HepG2 (cell line): ENCODE measurements around the gene NEK9. TPM values are rescaled to one million over a fixed set of nuclear protein-coding genes. Genes with fewer than 3 reads are reported as not detected.

Experiments used
- DBP ChIP-seq: sonication (generic); formaldehyde crosslinking; IDR thresholded peaks from 2 replicates; pipeline ENCODE4 v1.4.0; 2020; ENCODE audit warnings: missing genetic modification reagents; ENCODE audit errors: not compliant biosample characterization
- ETV5 ChIP-seq: IDR thresholded peaks from 2 replicates; pipeline ENCODE4 v1.6.1; 2018; ENCODE audit warnings: missing biosample characterization, missing genetic modification reagents, inconsistent platforms, borderline replicate concordance
- GABPB1 ChIP-seq: IDR thresholded peaks from 2 replicates; pipeline ENCODE4 v1.6.1; 2016; ENCODE audit warnings: mild to moderate bottlenecking, missing genetic modification reagents, moderate library complexity, missing compliant biosample characterization
- MXD4 ChIP-seq: IDR thresholded peaks from 2 replicates; pipeline ENCODE4 v1.6.1; 2016; ENCODE audit warnings: mild to moderate bottlenecking, missing biosample characterization, missing genetic modification reagents
- RBFOX2 ChIP-seq: fragments of 200-400 bp; formaldehyde crosslinking; IDR thresholded peaks from 2 replicates; pipeline ENCODE4 v1.6.1; 2017; ENCODE audit warnings: low read depth, mild to moderate bottlenecking, low read length
- SIN3A ChIP-seq: IDR thresholded peaks from 2 replicates; pipeline ENCODE4 v1.6.1; 2011; ENCODE audit warnings: low read depth, mild to moderate bottlenecking, control low read depth, low read length, borderline replicate concordance
- THAP11 ChIP-seq: IDR thresholded peaks from 2 replicates; pipeline ENCODE4 v1.6.1; 2016; ENCODE audit warnings: missing biosample characterization, missing genetic modification reagents
- ZNF547 ChIP-seq: sonication (generic); formaldehyde crosslinking; IDR thresholded peaks from 2 replicates; pipeline ENCODE4 v1.5.1; 2020; ENCODE audit warnings: mild to moderate bottlenecking, missing genetic modification reagents
- ZNF800 ChIP-seq: sonication (generic); formaldehyde crosslinking; IDR thresholded peaks from 2 replicates; pipeline ENCODE4 v1.4.0; 2020; ENCODE audit warnings: missing genetic modification reagents
- ZNF891 ChIP-seq: sonication (generic); formaldehyde crosslinking; IDR thresholded peaks from 2 replicates; pipeline ENCODE4 v1.5.0; 2020; ENCODE audit warnings: mild to moderate bottlenecking, missing genetic modification reagents
- polyA plus RNA-seq, 8 experiments: library from polyadenylated mRNA; depleted of rRNA in 3 of 8; stranded (reverse) in 7 of 8; unstranded in 1 of 8; fragments of >200 nt; fragmentation: Illumina TruSeq in 4 of 8; extraction: Trizol in 4 of 8; gene quantifications; 2 replicates each; pipeline versions ENCODE4 v1.2.1 to v1.2.3, GENCODE V29; 2011 to 2016; ENCODE audit warnings: low read depth in 4 of 8, missing spikeins in 1 of 8, mixed read lengths in 1 of 8; ENCODE audit not compliant: insufficient read depth in 1 of 8
- total RNA-seq, 5 experiments: library from RNA; depleted of rRNA; stranded (reverse); fragments of >200 nt; fragmentation: Illumina TruSeq; extraction: Trizol; gene quantifications; 2 replicates each; pipeline ENCODE4 v1.2.3, GENCODE V29; 2016; ENCODE audit warnings: low read depth in 1 of 5
- TF ChIP-seq, protein P1 (sequence below): sonication (generic); formaldehyde crosslinking; IDR thresholded peaks from 2 replicates; pipeline ENCODE4 v1.5.1; 2020; ENCODE audit warnings: mild to moderate bottlenecking, missing genetic modification reagents, moderate library complexity
- TF ChIP-seq, protein P2 (sequence below): sonication (generic); formaldehyde crosslinking; IDR thresholded peaks from 2 replicates; pipeline ENCODE4 v1.8.0; 2022; ENCODE audit warnings: mild to moderate bottlenecking, missing genetic modification reagents, moderate library complexity
- TF ChIP-seq, protein P3 (sequence below): IDR thresholded peaks from 2 replicates; pipeline ENCODE4 v1.6.1; 2016; ENCODE audit warnings: control low read depth
- TF ChIP-seq, protein P4 (sequence below), 2 experiments: IDR thresholded peaks; 2 replicates each; pipeline ENCODE4 v1.6.1; 2011 to 2012; ENCODE audit warnings: low read length in 2 of 2, borderline replicate concordance in 1 of 2, low read depth in 1 of 2, mild to moderate bottlenecking in 1 of 2, moderate library complexity in 1 of 2

NEK9 gene
- total and polyA plus RNA-seq, 2 of the 13 experiments (the other 11 are each of a cell fraction or from before 2014, with no cell fraction given), result 16.5 to 27.3 TPM

DNA sequence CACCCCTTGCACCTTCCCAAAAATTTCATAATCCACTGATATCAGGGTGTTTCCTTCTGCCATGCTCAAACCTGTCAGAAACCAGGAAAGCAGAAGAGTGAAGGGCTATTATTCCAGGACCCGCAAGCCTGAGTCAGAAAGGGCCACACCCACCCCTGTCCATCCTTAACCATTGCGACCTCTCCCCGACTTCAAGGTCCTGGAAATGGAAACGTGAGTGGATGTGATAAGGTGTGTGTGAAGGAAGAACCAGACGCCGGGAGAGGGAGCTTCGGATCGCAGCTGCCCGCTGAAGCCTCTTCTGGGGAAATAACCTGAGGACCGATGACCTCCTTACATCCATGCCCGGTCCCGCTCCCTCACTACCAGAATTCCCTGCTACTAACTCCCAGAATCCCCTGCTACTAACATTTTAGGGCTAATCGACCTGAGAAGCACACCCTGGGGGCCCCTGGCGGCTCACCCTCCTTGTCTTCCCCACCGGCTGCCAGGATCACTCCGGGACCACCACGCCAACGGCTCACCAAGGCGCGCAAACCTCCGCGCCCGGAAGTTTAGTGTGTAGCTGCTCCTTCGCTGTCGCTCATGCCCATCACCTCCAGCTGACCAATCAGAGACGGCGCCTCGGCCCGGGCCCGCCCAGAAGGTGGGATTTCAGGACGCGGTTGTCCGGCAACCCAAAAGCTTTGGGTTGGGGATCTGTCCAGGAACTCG lies 63.2 kb downstream of the NEK9 start, which contains the start of gene ACYP1 (continued):
- TF ChIP-seq DBP (no peak), MXD4 (CRISPR knock-in tag) (0 out of 2 replicates have a peak, but pooled peaks have one; percentile 2), ETV5 (CRISPR knock-in tag) (peak; percentile 68), RBFOX2 (peak; percentile 66), THAP11 (CRISPR knock-in tag) (peak; percentile 20; the same call in 1 of the 2 replicates), ZNF547 (CRISPR knock-in tag) (no peak), ZNF891 (CRISPR knock-in tag) (0 out of 2 replicates have a peak, but pooled peaks have one; percentile 41), ZNF800 (CRISPR knock-in tag) (0 out of 2 replicates have a peak, but pooled peaks have one; percentile 23), GABPB1 (CRISPR knock-in tag) (peak; percentile 91), SIN3A (peak; percentile 59; the same call in 1 of the 2 replicates)
- TF ChIP-seq, protein P1, sequence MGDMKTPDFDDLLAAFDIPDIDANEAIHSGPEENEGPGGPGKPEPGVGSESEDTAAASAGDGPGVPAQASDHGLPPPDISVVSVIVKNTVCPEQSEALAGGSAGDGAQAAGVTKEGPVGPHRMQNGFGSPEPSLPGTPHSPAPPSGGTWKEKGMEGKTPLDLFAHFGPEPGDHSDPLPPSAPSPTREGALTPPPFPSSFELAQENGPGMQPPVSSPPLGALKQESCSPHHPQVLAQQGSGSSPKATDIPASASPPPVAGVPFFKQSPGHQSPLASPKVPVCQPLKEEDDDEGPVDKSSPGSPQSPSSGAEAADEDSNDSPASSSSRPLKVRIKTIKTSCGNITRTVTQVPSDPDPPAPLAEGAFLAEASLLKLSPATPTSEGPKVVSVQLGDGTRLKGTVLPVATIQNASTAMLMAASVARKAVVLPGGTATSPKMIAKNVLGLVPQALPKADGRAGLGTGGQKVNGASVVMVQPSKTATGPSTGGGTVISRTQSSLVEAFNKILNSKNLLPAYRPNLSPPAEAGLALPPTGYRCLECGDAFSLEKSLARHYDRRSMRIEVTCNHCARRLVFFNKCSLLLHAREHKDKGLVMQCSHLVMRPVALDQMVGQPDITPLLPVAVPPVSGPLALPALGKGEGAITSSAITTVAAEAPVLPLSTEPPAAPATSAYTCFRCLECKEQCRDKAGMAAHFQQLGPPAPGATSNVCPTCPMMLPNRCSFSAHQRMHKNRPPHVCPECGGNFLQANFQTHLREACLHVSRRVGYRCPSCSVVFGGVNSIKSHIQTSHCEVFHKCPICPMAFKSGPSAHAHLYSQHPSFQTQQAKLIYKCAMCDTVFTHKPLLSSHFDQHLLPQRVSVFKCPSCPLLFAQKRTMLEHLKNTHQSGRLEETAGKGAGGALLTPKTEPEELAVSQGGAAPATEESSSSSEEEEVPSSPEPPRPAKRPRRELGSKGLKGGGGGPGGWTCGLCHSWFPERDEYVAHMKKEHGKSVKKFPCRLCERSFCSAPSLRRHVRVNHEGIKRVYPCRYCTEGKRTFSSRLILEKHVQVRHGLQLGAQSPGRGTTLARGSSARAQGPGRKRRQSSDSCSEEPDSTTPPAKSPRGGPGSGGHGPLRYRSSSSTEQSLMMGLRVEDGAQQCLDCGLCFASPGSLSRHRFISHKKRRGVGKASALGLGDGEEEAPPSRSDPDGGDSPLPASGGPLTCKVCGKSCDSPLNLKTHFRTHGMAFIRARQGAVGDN (CRISPR knock-in tag), result peak; percentile 85
- TF ChIP-seq, protein P2, sequence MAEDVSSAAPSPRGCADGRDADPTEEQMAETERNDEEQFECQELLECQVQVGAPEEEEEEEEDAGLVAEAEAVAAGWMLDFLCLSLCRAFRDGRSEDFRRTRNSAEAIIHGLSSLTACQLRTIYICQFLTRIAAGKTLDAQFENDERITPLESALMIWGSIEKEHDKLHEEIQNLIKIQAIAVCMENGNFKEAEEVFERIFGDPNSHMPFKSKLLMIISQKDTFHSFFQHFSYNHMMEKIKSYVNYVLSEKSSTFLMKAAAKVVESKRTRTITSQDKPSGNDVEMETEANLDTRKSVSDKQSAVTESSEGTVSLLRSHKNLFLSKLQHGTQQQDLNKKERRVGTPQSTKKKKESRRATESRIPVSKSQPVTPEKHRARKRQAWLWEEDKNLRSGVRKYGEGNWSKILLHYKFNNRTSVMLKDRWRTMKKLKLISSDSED (CRISPR knock-in tag), result no peak
- TF ChIP-seq, protein P3, sequence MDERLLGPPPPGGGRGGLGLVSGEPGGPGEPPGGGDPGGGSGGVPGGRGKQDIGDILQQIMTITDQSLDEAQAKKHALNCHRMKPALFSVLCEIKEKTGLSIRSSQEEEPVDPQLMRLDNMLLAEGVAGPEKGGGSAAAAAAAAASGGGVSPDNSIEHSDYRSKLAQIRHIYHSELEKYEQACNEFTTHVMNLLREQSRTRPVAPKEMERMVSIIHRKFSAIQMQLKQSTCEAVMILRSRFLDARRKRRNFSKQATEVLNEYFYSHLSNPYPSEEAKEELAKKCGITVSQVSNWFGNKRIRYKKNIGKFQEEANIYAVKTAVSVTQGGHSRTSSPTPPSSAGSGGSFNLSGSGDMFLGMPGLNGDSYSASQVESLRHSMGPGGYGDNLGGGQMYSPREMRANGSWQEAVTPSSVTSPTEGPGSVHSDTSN (CRISPR knock-in tag), result peak; percentile 96
- TF ChIP-seq, protein P4, sequence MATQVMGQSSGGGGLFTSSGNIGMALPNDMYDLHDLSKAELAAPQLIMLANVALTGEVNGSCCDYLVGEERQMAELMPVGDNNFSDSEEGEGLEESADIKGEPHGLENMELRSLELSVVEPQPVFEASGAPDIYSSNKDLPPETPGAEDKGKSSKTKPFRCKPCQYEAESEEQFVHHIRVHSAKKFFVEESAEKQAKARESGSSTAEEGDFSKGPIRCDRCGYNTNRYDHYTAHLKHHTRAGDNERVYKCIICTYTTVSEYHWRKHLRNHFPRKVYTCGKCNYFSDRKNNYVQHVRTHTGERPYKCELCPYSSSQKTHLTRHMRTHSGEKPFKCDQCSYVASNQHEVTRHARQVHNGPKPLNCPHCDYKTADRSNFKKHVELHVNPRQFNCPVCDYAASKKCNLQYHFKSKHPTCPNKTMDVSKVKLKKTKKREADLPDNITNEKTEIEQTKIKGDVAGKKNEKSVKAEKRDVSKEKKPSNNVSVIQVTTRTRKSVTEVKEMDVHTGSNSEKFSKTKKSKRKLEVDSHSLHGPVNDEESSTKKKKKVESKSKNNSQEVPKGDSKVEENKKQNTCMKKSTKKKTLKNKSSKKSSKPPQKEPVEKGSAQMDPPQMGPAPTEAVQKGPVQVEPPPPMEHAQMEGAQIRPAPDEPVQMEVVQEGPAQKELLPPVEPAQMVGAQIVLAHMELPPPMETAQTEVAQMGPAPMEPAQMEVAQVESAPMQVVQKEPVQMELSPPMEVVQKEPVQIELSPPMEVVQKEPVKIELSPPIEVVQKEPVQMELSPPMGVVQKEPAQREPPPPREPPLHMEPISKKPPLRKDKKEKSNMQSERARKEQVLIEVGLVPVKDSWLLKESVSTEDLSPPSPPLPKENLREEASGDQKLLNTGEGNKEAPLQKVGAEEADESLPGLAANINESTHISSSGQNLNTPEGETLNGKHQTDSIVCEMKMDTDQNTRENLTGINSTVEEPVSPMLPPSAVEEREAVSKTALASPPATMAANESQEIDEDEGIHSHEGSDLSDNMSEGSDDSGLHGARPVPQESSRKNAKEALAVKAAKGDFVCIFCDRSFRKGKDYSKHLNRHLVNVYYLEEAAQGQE (IDR thresholded peaks at IDR 0.05; ENCODE audit: borderline replicate concordance in 1 of 2, low read depth in 1 of 2, low read length in 2 of 2), result peak in 1 of 2 experiments; percentile 30; a peak in 1 of 4 replicates
